HepG2 (cell line): ENCODE measurements around the gene QSOX2. TPM values are rescaled to one million over a fixed set of nuclear protein-coding genes. Genes with fewer than 3 reads are reported as not detected.

Experiments used
- AKAP8 ChIP-seq: sonication (generic); formaldehyde crosslinking; IDR thresholded peaks from 2 replicates; pipeline ENCODE4 v1.5.1; 2020; ENCODE audit warnings: mild to moderate bottlenecking, missing genetic modification reagents
- ATF1 ChIP-seq: IDR thresholded peaks from 2 replicates; pipeline ENCODE4 v1.6.1; 2016; ENCODE audit warnings: mild to moderate bottlenecking, control low read depth
- RXRA ChIP-seq: sonication (generic); formaldehyde crosslinking; IDR thresholded peaks from 2 replicates; pipeline ENCODE4 v1.5.1; 2020; ENCODE audit warnings: missing genetic modification reagents
- ZFAT ChIP-seq: sonication (generic); formaldehyde crosslinking; conservative IDR thresholded peaks from 2 replicates; pipeline ENCODE4 v1.8.1; 2023; ENCODE audit warnings: missing genetic modification reagents, inconsistent platforms
- ZNF235 ChIP-seq: sonication (generic); formaldehyde crosslinking; IDR thresholded peaks from 2 replicates; pipeline ENCODE4 v1.8.1; 2023; ENCODE audit warnings: mild to moderate bottlenecking, missing genetic modification reagents, borderline replicate concordance
- ZNF256 ChIP-seq: sonication (generic); formaldehyde crosslinking; conservative IDR thresholded peaks from 2 replicates; pipeline ENCODE4 v1.4.0; 2020; ENCODE audit warnings: missing genetic modification reagents
- ZNF777 ChIP-seq: sonication (generic); formaldehyde crosslinking; IDR thresholded peaks from 2 replicates; pipeline ENCODE4 v1.4.0; 2020; ENCODE audit warnings: missing genetic modification reagents
- polyA plus RNA-seq, 8 experiments: library from polyadenylated mRNA; depleted of rRNA in 3 of 8; stranded (reverse) in 7 of 8; unstranded in 1 of 8; fragments of >200 nt; fragmentation: Illumina TruSeq in 4 of 8; extraction: Trizol in 4 of 8; gene quantifications; 2 replicates each; pipeline versions ENCODE4 v1.2.1 to v1.2.3, GENCODE V29; 2011 to 2016; ENCODE audit warnings: low read depth in 4 of 8, missing spikeins in 1 of 8, mixed read lengths in 1 of 8; ENCODE audit not compliant: insufficient read depth in 1 of 8
- total RNA-seq, 5 experiments: library from RNA; depleted of rRNA; stranded (reverse); fragments of >200 nt; fragmentation: Illumina TruSeq; extraction: Trizol; gene quantifications; 2 replicates each; pipeline ENCODE4 v1.2.3, GENCODE V29; 2016; ENCODE audit warnings: low read depth in 1 of 5
- TF ChIP-seq, protein P1 (sequence below): sonication (generic); formaldehyde crosslinking; IDR thresholded peaks from 2 replicates; pipeline ENCODE4 v1.8.0; 2022; ENCODE audit warnings: low read depth, missing genetic modification reagents
- TF ChIP-seq, protein P2 (sequence below): sonication (generic); formaldehyde crosslinking; IDR thresholded peaks from 2 replicates; pipeline ENCODE4 v1.5.1; 2020; ENCODE audit warnings: mild to moderate bottlenecking, moderate library complexity, missing genetic modification reagents
- TF ChIP-seq, protein P3 (sequence below): sonication (generic); formaldehyde crosslinking; IDR thresholded peaks from 2 replicates; pipeline ENCODE4 v1.5.0; 2020; ENCODE audit warnings: mild to moderate bottlenecking, missing genetic modification reagents
- TF ChIP-seq, protein P4 (sequence below): sonication (generic); formaldehyde crosslinking; IDR thresholded peaks from 2 replicates; pipeline ENCODE4 v1.4.0; 2020; ENCODE audit warnings: missing genetic modification reagents, borderline replicate concordance
- TF ChIP-seq, protein P5 (sequence below), 2 experiments: sonication (generic) in 1 of 2; formaldehyde crosslinking in 1 of 2; IDR thresholded peaks; 2 replicates each; pipeline versions ENCODE4 v1.4.0 to v1.6.1; 2018 to 2020; ENCODE audit warnings: missing genetic modification reagents in 2 of 2, borderline replicate concordance in 1 of 2, low read depth in 1 of 2, mild to moderate bottlenecking in 1 of 2, missing biosample characterization in 1 of 2
- TF ChIP-seq, protein P6 (sequence below): sonication (generic); formaldehyde crosslinking; IDR thresholded peaks from 2 replicates; pipeline ENCODE4 v1.4.0; 2020; ENCODE audit warnings: missing genetic modification reagents

The QSOX2 gene
- total and polyA plus RNA-seq, 2 of the 13 experiments (the other 11 are each of a cell fraction or from before 2014, with no cell fraction given): 27.1 to 42.1 TPM

DNA sequence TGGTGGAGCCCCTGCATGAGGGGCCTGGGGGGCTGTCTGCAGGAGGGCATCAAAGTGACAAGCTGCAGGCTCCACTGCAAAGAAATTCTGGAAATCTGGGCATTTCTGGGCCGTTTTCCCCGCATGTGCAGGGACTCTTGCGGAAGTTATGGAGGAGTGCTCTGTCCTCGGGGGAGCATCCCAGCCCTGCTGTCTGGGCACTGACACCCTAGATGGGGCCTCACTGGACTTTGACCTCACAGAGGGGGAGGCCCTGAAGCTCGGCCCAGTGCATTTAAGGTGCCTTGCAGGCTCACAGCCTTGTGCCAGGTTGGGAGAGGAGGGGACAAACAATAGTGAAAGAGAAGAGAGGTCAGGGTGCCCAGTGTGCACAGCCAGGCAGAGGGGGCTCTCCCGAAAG is 76.1 kb downstream of the QSOX2 start (continued):
- TF ChIP-seq, protein P1, sequence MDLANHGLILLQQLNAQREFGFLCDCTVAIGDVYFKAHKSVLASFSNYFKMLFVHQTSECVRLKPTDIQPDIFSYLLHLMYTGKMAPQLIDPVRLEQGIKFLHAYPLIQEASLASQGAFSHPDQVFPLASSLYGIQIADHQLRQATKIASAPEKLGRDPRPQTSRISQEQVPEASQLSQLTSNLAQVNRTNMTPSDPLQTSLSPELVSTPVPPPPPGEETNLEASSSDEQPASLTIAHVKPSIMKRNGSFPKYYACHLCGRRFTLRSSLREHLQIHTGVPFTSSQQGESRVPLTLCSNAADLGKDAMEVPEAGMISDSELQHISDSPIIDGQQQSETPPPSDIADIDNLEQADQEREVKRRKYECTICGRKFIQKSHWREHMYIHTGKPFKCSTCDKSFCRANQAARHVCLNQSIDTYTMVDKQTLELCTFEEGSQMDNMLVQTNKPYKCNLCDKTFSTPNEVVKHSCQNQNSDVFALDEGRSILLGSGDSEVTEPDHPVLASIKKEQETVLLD (CRISPR knock-in tag): no peak
- TF ChIP-seq ZFAT (CRISPR knock-in tag) (no peak), ZNF235 (CRISPR knock-in tag) (no peak), ATF1 (CRISPR knock-in tag) (no peak), ZNF777 (CRISPR knock-in tag) (peak; percentile 82), RXRA (CRISPR knock-in tag) (peak; percentile 85), ZNF256 (CRISPR knock-in tag) (no peak), AKAP8 (no peak)
- TF ChIP-seq, protein P2, sequence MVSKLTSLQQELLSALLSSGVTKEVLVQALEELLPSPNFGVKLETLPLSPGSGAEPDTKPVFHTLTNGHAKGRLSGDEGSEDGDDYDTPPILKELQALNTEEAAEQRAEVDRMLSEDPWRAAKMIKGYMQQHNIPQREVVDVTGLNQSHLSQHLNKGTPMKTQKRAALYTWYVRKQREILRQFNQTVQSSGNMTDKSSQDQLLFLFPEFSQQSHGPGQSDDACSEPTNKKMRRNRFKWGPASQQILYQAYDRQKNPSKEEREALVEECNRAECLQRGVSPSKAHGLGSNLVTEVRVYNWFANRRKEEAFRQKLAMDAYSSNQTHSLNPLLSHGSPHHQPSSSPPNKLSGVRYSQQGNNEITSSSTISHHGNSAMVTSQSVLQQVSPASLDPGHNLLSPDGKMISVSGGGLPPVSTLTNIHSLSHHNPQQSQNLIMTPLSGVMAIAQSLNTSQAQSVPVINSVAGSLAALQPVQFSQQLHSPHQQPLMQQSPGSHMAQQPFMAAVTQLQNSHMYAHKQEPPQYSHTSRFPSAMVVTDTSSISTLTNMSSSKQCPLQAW: no peak
- TF ChIP-seq, protein P3, sequence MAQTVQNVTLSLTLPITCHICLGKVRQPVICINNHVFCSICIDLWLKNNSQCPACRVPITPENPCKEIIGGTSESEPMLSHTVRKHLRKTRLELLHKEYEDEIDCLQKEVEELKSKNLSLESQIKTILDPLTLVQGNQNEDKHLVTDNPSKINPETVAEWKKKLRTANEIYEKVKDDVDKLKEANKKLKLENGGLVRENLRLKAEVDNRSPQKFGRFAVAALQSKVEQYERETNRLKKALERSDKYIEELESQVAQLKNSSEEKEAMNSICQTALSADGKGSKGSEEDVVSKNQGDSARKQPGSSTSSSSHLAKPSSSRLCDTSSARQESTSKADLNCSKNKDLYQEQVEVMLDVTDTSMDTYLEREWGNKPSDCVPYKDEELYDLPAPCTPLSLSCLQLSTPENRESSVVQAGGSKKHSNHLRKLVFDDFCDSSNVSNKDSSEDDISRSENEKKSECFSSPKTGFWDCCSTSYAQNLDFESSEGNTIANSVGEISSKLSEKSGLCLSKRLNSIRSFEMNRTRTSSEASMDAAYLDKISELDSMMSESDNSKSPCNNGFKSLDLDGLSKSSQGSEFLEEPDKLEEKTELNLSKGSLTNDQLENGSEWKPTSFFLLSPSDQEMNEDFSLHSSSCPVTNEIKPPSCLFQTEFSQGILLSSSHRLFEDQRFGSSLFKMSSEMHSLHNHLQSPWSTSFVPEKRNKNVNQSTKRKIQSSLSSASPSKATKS (CRISPR knock-in tag): no peak
- TF ChIP-seq, protein P4, sequence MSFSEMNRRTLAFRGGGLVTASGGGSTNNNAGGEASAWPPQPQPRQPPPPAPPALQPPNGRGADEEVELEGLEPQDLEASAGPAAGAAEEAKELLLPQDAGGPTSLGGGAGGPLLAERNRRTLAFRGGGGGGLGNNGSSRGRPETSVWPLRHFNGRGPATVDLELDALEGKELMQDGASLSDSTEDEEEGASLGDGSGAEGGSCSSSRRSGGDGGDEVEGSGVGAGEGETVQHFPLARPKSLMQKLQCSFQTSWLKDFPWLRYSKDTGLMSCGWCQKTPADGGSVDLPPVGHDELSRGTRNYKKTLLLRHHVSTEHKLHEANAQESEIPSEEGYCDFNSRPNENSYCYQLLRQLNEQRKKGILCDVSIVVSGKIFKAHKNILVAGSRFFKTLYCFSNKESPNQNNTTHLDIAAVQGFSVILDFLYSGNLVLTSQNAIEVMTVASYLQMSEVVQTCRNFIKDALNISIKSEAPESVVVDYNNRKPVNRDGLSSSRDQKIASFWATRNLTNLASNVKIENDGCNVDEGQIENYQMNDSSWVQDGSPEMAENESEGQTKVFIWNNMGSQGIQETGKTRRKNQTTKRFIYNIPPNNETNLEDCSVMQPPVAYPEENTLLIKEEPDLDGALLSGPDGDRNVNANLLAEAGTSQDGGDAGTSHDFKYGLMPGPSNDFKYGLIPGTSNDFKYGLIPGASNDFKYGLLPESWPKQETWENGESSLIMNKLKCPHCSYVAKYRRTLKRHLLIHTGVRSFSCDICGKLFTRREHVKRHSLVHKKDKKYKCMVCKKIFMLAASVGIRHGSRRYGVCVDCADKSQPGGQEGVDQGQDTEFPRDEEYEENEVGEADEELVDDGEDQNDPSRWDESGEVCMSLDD (CRISPR knock-in tag): peak; percentile 57; the same call in 1 of the 2 replicates
- TF ChIP-seq, protein P5, sequence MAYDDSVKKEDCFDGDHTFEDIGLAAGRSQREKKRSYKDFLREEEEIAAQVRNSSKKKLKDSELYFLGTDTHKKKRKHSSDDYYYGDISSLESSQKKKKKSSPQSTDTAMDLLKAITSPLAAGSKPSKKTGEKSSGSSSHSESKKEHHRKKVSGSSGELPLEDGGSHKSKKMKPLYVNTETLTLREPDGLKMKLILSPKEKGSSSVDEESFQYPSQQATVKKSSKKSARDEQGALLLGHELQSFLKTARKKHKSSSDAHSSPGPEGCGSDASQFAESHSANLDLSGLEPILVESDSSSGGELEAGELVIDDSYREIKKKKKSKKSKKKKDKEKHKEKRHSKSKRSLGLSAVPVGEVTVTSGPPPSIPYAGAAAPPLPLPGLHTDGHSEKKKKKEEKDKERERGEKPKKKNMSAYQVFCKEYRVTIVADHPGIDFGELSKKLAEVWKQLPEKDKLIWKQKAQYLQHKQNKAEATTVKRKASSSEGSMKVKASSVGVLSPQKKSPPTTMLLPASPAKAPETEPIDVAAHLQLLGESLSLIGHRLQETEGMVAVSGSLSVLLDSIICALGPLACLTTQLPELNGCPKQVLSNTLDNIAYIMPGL (CRISPR knock-in tag; IDR thresholded peaks at IDR 0.05; ENCODE audit: borderline replicate concordance in 1 of 2, low read depth in 1 of 2): no peak
- TF ChIP-seq, protein P6, sequence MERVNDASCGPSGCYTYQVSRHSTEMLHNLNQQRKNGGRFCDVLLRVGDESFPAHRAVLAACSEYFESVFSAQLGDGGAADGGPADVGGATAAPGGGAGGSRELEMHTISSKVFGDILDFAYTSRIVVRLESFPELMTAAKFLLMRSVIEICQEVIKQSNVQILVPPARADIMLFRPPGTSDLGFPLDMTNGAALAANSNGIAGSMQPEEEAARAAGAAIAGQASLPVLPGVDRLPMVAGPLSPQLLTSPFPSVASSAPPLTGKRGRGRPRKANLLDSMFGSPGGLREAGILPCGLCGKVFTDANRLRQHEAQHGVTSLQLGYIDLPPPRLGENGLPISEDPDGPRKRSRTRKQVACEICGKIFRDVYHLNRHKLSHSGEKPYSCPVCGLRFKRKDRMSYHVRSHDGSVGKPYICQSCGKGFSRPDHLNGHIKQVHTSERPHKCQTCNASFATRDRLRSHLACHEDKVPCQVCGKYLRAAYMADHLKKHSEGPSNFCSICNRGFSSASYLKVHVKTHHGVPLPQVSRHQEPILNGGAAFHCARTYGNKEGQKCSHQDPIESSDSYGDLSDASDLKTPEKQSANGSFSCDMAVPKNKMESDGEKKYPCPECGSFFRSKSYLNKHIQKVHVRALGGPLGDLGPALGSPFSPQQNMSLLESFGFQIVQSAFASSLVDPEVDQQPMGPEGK: peak; percentile 83; the same call in 1 of the 2 replicates
